Hepatocyte (in vitro differentiated cells): Measurements from ENCODE around the gene ZMYM4.

ENCODE experiments used
- CTCF ChIP-seq: fragments of 200-600 bp; sonication (generic); IDR thresholded peaks from 2 replicates; pipeline ENCODE4 v1.5.1; 2016; ENCODE audit warnings: antibody characterized with exemption, mild to moderate bottlenecking; ENCODE audit not compliant: poor library complexity
- EZH2 ChIP-seq: fragments of 200-600 bp; sonication (generic); IDR thresholded peaks from 2 replicates; pipeline ENCODE4 v1.6.1; 2016; ENCODE audit warnings: antibody characterized with exemption, mild to moderate bottlenecking, borderline replicate concordance

- no peak for TF ChIP-seq CTCF
- TF ChIP-seq EZH2: no peak
Measured at GRCh38 chr1:35431173-35431599, 162.7 kb downstream of the ZMYM4 start.
